K562 (cell line): ENCODE measurements around the gene RNU6-9. TPM values are rescaled to one million over a fixed set of nuclear protein-coding genes. Genes with fewer than 3 reads are reported as not detected.

Experiments
- ATAC-seq: fragments of 200-7000 bp; cut with Tn5 transposase; 3 replicates; pipeline ENCODE4 v1.9.1; 2020; ENCODE audit warnings: moderate library complexity
- BruUV-seq: library from RNA; stranded (reverse); fragments of 400-500 nt; replicated peaks from 2 replicates; lab custom pipeline; 2021; lab: Mats Ljungman, UMichigan
- CTCF ChIA-PET: fragments of 300-600 bp; formaldehyde crosslinking; extraction: SDS; loops from one replicate; lab custom pipeline; 2021; ENCODE audit warnings: low intra/inter-chr PET ratio; lab: Yijun Ruan, JAX
- POLR2A ChIA-PET: fragments of 300-600, 350-650 bp; sonication (Branson Sonifier 250); formaldehyde crosslinking; extraction: SDS; loops from one replicate; lab custom pipeline; 2021; ENCODE audit warnings: antibody characterized with exemption, inconsistent platforms; lab: Yijun Ruan, JAX
- DNase-seq, 4 experiments: peaks; one replicate each; pipeline versions ENCODE4 v3.0.0 to v3.0.0-alpha.2; 2011 to 2018; ENCODE audit warnings: low spot score in 3 of 4, mixed read lengths in 3 of 4; ENCODE audit errors: extremely low read depth in 1 of 4
- FAIRE-seq: peaks from 2 replicates; lab custom pipeline; 2011; peaks lifted over from hg19 to GRCh38; lab: Jason Lieb, UNC
- H2AFZ ChIP-seq: 2 replicates; pipeline ENCODE4 v1.6.0; 2011; ENCODE audit warnings: low read depth, low read length, control low read depth, inconsistent platforms
- H3K27ac ChIP-seq: fragments of 200-600 bp; 3 replicates; pipeline ENCODE4 v1.8.0; 2011; ENCODE audit warnings: low read depth, mild to moderate bottlenecking, control low read depth, inconsistent platforms, low read length, moderate library complexity, mixed read lengths; ENCODE audit errors: extremely low read depth
- H3K27me3 ChIP-seq, 2 experiments: fragments of 300-600 bp in 1 of 2; 2 replicates in 1 of 2; 3 replicates in 1 of 2; pipeline versions ENCODE4 v1.6.0 to v1.8.0; 2011; ENCODE audit warnings: inconsistent platforms in 2 of 2, low read length in 2 of 2, mild to moderate bottlenecking in 1 of 2, mixed read lengths in 1 of 2, moderate library complexity in 1 of 2; ENCODE audit not compliant: control insufficient read depth in 2 of 2, insufficient read depth in 2 of 2
- H3K36me3 ChIP-seq: fragments of 300-600 bp; 3 replicates; pipeline ENCODE4 v1.8.0; 2011; ENCODE audit warnings: mild to moderate bottlenecking, low read length, inconsistent platforms; ENCODE audit not compliant: control insufficient read depth, insufficient read depth
- H3K4me1 ChIP-seq, 2 experiments: fragments of 200-600 bp in 1 of 2; replicated peaks in 1 of 2; 2 replicates in 1 of 2; 3 replicates in 1 of 2; pipeline versions ENCODE4 v1.5.1 to v1.8.0; 2011; ENCODE audit warnings: inconsistent platforms in 2 of 2, low read length in 2 of 2, mild to moderate bottlenecking in 1 of 2, mixed read lengths in 1 of 2, moderate library complexity in 1 of 2; ENCODE audit not compliant: control insufficient read depth in 2 of 2, insufficient read depth in 2 of 2
- H3K4me2 ChIP-seq: 2 replicates; pipeline ENCODE4 v1.6.1; 2011; ENCODE audit warnings: low read length, control low read depth, inconsistent platforms, mixed read lengths; ENCODE audit not compliant: insufficient read depth
- H3K4me3 ChIP-seq: fragments of 200-600 bp; sonication (generic), shearing (Covaris generic); 2 replicates; pipeline ENCODE4 v1.5.1; 2016; ENCODE audit warnings: control low read depth, inconsistent platforms
- H3K79me2 ChIP-seq: fragments of 200-600 bp; 3 replicates; pipeline ENCODE4 v1.8.0; 2011; ENCODE audit warnings: low read length, inconsistent platforms; ENCODE audit not compliant: control insufficient read depth, insufficient read depth
- H3K9ac ChIP-seq, 2 experiments: 2 replicates each; pipeline versions ENCODE4 v1.6.0 to v1.6.1; 2011; ENCODE audit warnings: low read depth in 2 of 2, low read length in 2 of 2, control low read depth in 1 of 2, inconsistent platforms in 1 of 2, mild to moderate bottlenecking in 1 of 2, mixed read lengths in 1 of 2; ENCODE audit not compliant: insufficient read depth in 1 of 2
- H3K9me1 ChIP-seq: one replicate; pipeline ENCODE4 v1.6.0; 2011; ENCODE audit warnings: inconsistent platforms, mild to moderate bottlenecking, low read length, moderate library complexity; ENCODE audit not compliant: control insufficient read depth, insufficient read depth
- H3K9me3 ChIP-seq: replicated peaks from 2 replicates; pipeline ENCODE4 v1.5.1; 2011; ENCODE audit warnings: low read depth, low read length, inconsistent platforms; ENCODE audit not compliant: control insufficient read depth, insufficient read depth
- H4K20me1 ChIP-seq: replicated peaks from 2 replicates; pipeline ENCODE4 v1.6.1; 2011; ENCODE audit warnings: low read length, inconsistent platforms, mixed read lengths; ENCODE audit not compliant: control insufficient read depth, insufficient read depth
- ERF ChIP-seq: fragments of 450-650 bp; formaldehyde crosslinking; IDR thresholded peaks from 2 replicates; pipeline ENCODE4 v1.4.0; 2020; ENCODE audit warnings: mild to moderate bottlenecking, mixed read lengths
- POLR2G ChIP-seq: fragments of 200-400 bp; formaldehyde crosslinking; IDR thresholded peaks from 2 replicates; pipeline ENCODE4 v1.6.1; 2017; ENCODE audit warnings: low read depth, mild to moderate bottlenecking, antibody characterized with exemption, low read length, moderate library complexity
- PTRF ChIP-seq: fragments of 450-650 bp; IDR thresholded peaks from 2 replicates; pipeline ENCODE4 v1.6.1; 2016; ENCODE audit warnings: mild to moderate bottlenecking, missing genetic modification characterization, missing compliant biosample characterization
- RBFOX2 ChIP-seq: fragments of 200-400 bp; formaldehyde crosslinking; IDR thresholded peaks from 2 replicates; pipeline ENCODE4 v1.6.1; 2017; ENCODE audit warnings: low read depth, mild to moderate bottlenecking, low read length, moderate library complexity
- RBM17 ChIP-seq: fragments of 200-400 bp; formaldehyde crosslinking; IDR thresholded peaks from 2 replicates; pipeline ENCODE4 v1.6.1; 2017; ENCODE audit warnings: low read depth, mild to moderate bottlenecking, low read length, borderline replicate concordance
- TCFL5 ChIP-seq: fragments of 250-450 bp; sonication (Bioruptor Pico); conservative IDR thresholded peaks from 2 replicates; pipeline ENCODE4 v1.6.1; 2021; ENCODE audit warnings: mild to moderate bottlenecking, moderate library complexity, matching md5 sums
- WGBS: fragments of 100-300 bp; shearing (Covaris generic); methylation state at CpG from one replicate; pipeline ENCODE4 v1.1.6; 2016; ENCODE audit warnings: low coverage, mixed read lengths; ENCODE audit not compliant: insufficient coverage; ENCODE audit errors: missing lambda C conversion rate; 5-methylcytosine and 5-hydroxymethylcytosine counted together
- in situ Hi-C: fragments of 300-500 bp; cut with MboI; formaldehyde crosslinking; loops from 4 replicates; pipeline ENCODE4 v1.15.0; 2018; ENCODE audit warnings: inconsistent platforms, mixed read lengths
- intact Hi-C: fragments of 100-400 bp; cut with micrococcal nuclease; formaldehyde crosslinking; loops from 2 replicates; pipeline ENCODE4 v1.14.2; 2022
- polyA plus RNA-seq, 8 experiments: library from polyadenylated mRNA; depleted of rRNA in 4 of 8; stranded (reverse) in 5 of 8; unstranded in 3 of 8; fragments of >200 nt; fragmentation: Nextera tagmentation in 2 of 8; fragmentation: Illumina TruSeq in 1 of 8; extraction: Ambion mirVana in 2 of 8; extraction: Trizol in 1 of 8; gene quantifications; 2 replicates each; pipeline versions ENCODE4 v1.2.1 to v1.2.3, GENCODE V29; 2011 to 2014; ENCODE audit warnings: inconsistent platforms in 1 of 8, missing spikeins in 1 of 8
- total RNA-seq, 7 experiments: library from RNA; depleted of rRNA in 6 of 7; stranded (reverse); fragments of >200 nt in 6 of 7; fragmentation: Illumina TruSeq in 2 of 7; extraction: Trizol in 2 of 7; gene quantifications; 2 replicates each; pipeline versions ENCODE4 v1.2.1 to v1.2.3, GENCODE V29; 2011 to 2021; ENCODE audit warnings: low replicate concordance in 1 of 7
- TF ChIP-seq, protein P1 (sequence below): fragments of 250-450 bp; sonication (Bioruptor Pico); IDR thresholded peaks from 2 replicates; pipeline ENCODE4 v1.9.0; 2021; ENCODE audit warnings: mild to moderate bottlenecking
- TF ChIP-seq, protein P2 (sequence below): fragments of 250-450 bp; sonication (Bioruptor Pico); IDR thresholded peaks from 2 replicates; pipeline ENCODE4 v1.6.1; 2021; ENCODE audit warnings: mild to moderate bottlenecking

RNU6-9 gene
- total and polyA plus RNA-seq, 9 of the 15 experiments (the other 6 are each of a cell fraction or from before 2014, with no cell fraction given): not detected

DNA sequence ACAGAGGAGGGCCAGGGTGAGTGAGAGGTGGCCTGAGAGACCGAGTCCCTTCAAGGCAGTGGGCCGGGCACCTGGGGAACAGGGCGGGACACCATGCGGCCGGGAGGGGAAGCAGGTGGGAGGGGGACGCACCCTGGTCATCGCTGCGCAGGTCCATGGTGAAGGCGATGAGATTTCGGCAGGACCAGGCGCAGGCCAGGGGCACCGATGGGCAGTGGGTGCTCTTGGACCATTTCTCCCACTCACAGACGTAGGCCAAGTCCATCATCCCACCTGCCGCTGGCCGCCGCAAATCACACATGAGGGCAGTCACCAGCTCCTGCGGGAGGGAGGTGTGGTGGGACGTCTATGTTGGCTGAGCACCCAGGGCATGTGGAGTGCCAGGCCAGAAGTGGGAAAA lies 2.5 kb upstream of the RNU6-9 start:
- BruUV-seq: no TSS peak
- Histone ChIP-seq H3K79me2 (peaks cover 40% of the 10 kb centered on the region), H3K9me1 (no peaks in the 10 kb centered on the region), H2AFZ (no peak overlapping the region), H3K4me3 (no peak overlapping the region), H4K20me1 (peaks cover 6% of the 10 kb centered on the region), H3K27me3 (no peaks in the 10 kb centered on the region), H3K4me1 (peaks cover 9 to 61% of the 10 kb centered on the region in 2 experiments; a peak in 4 of 5 replicates), H3K27ac (no peak overlapping the region), H3K9ac (0 out of 4 replicates have a peak overlapping the region, but pooled peaks of 1 of the 2 experiments have one; percentile 2), H3K4me2 (no peak overlapping the region), H3K9me3 (no peaks in the 10 kb centered on the region), H3K36me3 (peaks cover 46% of the 10 kb centered on the region; the same call in 2 of the 3 replicates)
- intact Hi-C loops: no loop called here
- 93% methylated on average over 16 of the region's 18 CpGs for WGBS
- no peak for DNase-seq
- ATAC-seq: no peak
- FAIRE-seq: no peak
- in situ Hi-C loops: no loop called here
- TF ChIP-seq POLR2G (peak; percentile 21; the same call in 1 of the 2 replicates), RBFOX2 (0 out of 2 replicates have a peak, but pooled peaks have one; percentile 1), ERF (CRISPR knock-in tag) (no peak), TCFL5 (CRISPR knock-in tag) (no peak), PTRF (no peak), RBM17 (no peak)
- TF ChIP-seq, protein P1, sequence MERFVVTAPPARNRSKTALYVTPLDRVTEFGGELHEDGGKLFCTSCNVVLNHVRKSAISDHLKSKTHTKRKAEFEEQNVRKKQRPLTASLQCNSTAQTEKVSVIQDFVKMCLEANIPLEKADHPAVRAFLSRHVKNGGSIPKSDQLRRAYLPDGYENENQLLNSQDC (CRISPR knock-in tag): no peak
- TF ChIP-seq, protein P2, sequence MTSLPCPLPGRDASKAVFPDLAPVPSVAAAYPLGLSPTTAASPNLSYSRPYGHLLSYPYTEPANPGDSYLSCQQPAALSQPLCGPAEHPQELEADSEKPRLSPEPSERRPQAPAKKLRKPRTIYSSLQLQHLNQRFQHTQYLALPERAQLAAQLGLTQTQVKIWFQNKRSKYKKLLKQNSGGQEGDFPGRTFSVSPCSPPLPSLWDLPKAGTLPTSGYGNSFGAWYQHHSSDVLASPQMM (CRISPR knock-in tag): no peak
- ChIA-PET CTCF (no interaction called here), POLR2A (interaction anchor here (0.5 to 0.6 kb wide), 2 partner anchors 11 to 12 kb away, joined by 3 read pairs; no protein-coding TSS in a partner anchor)
